DMS 273 treated with DMSO at 0.1 percent for 48 hours (cell line): ENCODE data around the gene OSTF1.

Experiments
- DNase-seq: peaks from one replicate; lab custom pipeline; 2025; lab: John Stamatoyannopoulos, UW

The OSTF1 gene

DNA sequence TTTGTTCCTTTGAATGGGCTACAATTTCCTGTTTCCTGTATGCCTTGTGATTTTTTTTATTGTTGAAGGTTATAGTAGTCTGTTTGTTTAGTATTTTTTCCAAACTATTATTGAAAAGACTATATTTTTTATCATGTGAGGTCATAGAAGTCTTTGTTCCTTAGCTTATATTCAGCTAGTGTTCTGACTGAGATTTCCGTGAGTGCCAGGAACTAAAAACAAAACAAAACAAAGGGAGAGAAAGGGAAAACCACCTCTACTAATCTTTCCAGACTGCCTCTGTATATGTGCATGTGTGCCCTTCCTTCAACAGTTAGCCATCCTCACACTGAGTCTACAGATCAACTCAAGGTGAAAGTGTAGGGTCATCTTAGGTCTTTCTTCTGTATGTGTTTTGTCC lies 79.0 kb downstream of the OSTF1 start:
- no peak for DNase-seq

GRCh38 chr9:75168270-75169178 lies 80.2 kb downstream of the OSTF1 start:
- no peak for DNase-seq

DNA sequence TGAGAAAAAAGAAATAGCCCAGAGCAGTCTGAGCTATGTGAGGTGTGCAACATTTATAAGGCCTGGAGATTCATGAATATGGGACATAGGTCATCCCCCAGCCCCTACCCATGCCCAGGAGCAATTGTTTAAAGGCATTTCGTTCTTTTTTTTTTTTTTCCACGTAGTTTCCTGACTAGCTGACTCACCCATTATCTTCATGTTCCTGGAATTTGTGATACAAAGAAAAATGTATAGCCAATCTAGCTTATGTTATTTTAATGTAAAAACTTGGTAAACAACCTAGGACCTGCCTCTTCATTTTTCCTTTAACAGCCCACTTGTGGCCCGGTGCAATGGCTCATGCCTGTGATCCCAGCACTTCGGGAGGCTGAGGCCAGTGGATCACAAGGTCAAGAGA lies 81.3 kb downstream of the OSTF1 start:
- no peak for DNase-seq

DNA sequence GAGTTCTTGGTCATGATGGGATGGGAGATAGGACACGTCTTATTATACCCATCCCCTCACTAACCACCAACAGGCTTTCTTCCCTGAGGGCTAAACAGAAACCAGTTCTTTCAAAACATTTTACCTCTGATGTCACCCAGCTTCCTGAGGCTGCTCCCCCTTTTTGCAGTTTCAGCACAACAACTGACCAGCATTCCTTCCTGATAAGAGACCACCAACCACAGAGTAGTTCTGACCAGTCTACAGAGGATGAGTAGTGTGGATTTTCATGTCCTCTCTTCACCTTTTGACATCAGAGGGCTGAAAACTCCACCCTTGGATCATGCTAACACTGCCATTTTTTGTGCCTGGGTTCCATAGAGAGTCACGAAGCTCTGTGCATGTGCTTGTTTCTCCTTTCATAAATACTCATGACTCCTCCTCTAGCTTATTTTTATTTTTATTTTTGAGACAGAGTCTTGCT lies 82.6 kb downstream of the OSTF1 start:
- no peak for DNase-seq

DNA sequence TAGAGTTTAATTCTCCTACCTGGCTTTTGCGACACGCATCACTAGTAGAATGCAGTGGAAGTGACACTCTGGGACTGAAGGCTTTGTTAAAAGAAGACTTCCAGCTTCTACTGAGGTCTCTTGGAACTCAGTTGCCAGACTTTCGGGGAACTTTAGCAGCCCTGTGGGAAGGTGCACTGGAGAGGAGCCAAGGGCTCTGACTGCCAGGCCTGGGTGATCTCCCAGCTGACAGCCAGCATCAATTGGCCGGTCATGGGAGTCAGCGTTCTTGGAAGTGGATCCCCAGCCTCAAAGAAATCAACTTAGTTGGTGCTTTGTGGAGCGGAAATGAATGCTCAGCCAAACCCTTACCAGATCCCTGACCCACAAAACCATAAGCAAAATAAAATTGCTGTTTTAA lies 87.1 kb downstream of the OSTF1 start:
- DNase-seq = no peak

GRCh38 chr9:75176037-75176436 lies 87.7 kb downstream of the OSTF1 start:
- no peak for DNase-seq

GRCh38 chr9:75181750-75182149 lies 93.4 kb downstream of the OSTF1 start:
- DNase-seq = no peak

DNA sequence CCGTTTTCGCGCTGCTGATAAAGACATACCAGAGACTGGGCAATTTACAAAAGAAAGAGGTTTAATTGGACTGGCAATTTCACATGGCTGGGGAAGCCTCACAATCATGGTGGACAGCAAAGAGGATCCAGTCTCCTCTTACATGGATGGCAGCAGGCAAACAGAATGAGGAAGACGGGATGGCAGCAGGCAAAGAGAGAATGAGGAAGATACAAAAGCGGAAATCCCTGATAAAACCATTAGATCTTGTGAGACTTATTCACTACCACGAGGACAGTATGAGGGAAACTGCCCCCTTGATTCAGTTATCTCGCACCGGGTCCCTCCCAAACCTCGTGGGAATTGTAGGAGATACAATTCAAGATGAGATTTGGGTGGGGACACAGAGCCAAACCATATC lies 95.0 kb downstream of the OSTF1 start:
- no peak for DNase-seq

GRCh38 chr9:75184471-75184870 lies 96.2 kb downstream of the OSTF1 start:
- DNase-seq = no peak

DNA sequence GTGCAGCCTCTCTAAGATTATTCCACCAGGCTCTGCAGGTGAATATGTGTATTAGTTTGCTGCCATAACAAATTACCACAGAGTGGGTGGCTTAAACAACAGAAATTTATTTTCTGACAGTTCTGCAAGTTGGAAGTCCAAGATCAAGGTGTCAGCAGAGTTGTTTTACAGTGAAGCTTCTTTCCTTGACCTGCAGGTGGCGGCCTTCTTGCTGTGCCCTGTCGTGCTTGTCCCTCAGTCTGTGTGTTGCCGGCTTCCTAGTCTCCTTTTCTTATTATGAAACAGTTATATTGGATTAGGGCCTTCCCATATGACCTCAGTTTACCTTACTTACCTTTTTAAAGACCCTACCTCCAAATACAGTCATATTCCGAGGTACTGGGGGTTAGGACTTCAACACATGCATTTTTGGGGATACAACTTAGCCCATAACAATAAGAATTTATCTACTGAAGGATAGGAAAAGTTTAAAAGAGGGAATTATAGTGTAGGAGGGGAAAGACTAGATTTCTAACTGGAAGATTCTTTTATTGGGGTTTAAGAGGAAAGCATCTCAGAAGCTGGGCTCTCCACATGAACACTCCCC lies 97.4 kb downstream of the OSTF1 start:
- no peak for DNase-seq

DNA sequence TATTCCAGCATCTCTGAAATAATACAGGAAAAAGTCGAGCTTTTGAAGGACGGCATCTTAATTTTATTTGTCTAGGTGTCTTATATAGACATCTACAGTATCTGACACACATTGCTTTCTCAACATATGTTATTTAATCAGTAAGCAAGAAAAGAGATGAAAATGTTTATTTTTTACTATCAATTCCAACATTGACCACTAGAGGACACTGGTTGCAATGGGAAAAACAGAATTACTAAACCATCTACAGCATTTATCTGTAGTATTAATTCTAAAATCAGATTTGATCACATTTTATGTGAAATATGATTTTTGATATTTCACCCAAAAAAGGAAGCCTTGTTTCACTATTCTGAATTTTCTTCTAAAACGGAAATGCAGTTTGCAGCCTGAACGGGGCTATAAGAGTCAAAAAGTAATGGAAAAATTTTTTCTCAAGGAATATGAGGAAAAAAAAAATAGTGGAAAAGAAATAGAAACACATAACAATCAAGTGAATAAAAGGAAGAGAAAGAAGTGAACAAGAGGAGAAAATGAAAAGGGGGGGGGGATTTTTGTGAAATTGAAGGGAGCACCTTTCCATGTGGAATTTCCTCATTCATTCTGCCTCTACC lies 98.6 kb downstream of the OSTF1 start:
- DNase-seq = no peak

GRCh38 chr9:75188756-75189155 lies 100.4 kb downstream of the OSTF1 start:
- DNase-seq = no peak

DNA sequence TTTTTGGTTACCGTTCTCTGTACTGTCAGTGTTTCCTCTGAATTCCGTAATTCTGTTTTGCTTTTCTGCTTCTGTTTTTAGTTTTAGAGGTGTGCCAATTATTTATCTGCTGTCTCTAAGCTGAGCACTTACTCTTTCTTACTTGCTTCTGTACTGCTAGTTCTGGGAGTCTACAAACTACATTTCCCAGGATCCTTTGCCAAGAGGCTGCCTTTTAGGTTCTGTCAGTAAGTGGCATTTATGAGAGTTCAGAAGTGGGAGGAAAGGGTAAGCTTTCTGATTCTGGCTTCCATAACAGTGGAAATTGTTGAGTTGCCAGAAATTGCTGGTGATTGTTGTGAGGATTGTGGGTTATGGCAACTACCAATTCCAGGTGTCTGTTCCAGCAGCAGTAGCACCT lies 102.4 kb downstream of the OSTF1 start:
- DNase-seq = no peak
